NCI-H510A treated with DMSO at 0.1 percent for 48 hours (cell line): ENCODE measurements around the gene CDK19.

ENCODE experiments used
- DNase-seq: peaks from one replicate; lab custom pipeline; 2025; lab: John Stamatoyannopoulos, UW

CDK19 gene

DNA sequence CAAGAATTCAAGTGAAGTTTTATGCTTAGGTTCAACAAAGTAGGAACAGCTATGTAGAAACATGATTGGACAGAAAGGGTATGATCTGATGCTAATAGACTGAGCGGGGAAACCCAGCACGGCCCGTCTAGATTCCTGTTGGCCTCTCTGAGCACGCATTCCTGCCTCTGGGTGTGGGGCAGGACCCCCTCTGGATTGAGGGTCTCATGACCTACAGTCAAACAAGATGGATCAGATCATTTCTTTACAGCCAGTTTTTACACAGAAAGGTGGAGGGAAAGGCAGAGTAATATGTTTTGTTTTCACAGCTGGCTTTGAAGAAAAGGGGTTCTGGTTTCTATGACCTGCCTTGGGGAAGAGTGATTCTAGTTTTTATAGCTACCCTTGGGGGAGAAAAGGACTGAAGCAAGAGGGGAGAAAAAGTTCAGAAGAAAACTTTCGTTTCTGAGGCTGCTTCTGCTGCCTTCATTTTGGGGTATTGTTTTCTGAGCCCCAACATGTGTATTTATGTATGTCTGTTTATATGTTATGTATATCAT is 239.3 kb downstream of the CDK19 start:
- DNase-seq = no peak

- DNase-seq = no peak
These were observed 240.5 kb downstream of the CDK19 start for GRCh38 chr6:110574817-110575216.

- no peak for DNase-seq
These were observed 241.7 kb downstream of the CDK19 start for GRCh38 chr6:110573537-110573936.

DNA sequence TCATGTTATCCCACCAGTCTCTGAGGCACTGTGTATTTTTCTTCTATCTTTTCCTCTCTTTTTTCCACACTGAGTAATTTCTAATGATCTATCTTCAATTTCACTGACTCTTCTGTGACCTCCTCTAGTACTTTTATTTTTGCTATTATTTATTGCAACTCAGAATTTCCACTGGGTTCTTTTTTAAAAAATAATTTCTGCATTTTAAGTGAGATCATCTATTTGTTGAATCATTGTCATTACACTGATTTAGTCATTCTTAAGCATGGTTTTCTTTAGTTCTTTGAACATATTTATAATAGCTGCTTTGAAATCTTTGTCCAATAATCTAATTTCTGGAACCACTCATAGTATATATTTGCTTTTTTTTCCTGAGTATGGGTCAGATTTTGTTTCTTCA is 242.1 kb downstream of the CDK19 start:
- no peak for DNase-seq

DNA sequence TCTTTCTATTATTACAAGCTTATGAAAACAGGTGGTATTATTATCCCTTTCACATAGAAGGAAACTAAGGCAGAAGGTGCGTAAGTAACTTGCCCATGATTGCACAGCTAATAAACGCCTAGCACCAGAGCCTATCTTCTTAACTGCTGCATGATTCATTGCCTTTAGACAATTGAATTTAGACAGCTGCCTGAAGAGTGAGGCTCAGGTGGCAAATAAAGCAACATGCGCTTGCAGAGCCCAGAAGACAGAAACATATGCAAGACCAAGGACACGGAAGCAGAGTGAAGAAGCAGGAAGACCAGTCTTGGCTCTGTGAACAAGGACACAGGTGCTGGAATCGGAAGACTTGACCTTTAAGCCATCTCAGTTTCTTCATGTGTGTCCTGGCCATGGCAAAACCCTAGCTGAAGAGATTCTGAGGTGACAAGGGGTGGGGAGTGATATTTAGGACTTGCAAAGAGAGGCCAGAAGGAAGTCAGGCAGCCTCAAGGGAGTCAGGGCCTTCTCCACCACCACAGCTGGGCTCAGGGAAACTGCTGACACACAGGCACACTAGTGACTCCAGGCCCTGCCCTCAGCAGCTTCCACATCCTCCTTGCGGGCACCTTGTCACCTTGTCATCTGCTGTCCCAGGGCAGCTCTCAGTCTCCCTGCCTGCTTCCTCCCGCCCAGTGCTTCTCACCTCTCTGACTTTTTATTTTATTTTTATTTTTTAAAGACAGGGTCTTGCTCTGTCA is 247.1 kb downstream of the CDK19 start:
- peak; percentile 16 for DNase-seq

DNA sequence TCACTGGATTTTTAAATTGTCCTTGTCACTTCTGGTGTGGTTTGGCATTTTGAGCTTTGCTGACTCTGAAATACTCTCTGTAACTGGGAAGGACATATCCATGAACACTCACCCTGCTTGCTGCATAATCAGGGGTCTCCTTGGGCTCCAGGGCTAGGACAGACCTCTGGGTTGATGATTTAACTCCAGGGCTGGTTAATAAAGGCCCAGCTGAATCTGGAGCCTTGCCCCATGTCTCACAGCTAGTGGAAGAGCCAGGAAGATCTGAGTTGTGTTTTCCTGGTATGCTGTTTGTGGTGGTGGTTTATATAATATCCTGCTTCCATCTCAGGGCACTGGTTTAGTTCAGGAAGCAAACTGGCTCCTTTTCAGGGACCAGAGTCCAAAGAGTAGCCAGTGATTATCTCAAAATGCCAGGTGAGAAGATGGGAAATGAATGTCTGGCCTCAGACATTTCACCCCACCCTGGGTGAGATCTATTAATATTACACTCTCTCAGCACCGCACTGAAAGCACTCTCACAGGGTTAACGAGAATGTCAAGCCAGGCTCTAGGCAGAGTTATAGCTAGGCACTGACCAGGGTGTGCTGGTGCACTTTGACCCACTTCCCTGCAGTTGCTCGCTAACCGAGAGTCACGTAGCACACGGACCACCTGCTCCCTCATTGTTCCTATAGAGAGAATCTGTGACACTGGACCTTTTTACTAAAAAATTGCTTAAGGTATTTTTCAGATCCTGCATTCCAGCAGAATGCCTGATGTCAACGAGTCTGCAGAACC is 248.7 kb downstream of the CDK19 start:
- DNase-seq = no peak

GRCh38 chr6:110564703-110565421 is 250.4 kb downstream of the CDK19 start:
- no peak for DNase-seq

DNA sequence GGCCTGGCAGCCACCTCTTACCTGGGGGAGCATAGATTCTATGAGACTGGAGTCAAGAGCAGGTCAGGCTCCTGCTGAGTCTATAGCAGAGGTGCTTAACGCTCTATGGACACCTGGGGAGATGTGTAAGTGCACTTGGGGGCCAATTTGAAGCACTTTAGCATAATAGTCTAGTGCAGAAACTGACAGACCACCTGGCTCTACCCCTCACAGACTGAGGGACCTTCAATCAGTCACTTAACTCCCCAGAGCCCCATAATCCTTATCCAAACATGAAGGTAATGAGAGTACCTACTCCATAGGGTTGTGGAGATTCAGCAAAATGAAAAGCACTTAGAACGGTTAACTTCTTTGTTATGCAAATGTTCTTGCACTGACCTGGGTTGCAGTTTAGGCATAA is 251.6 kb downstream of the CDK19 start:
- DNase-seq = peak; percentile 15

DNA sequence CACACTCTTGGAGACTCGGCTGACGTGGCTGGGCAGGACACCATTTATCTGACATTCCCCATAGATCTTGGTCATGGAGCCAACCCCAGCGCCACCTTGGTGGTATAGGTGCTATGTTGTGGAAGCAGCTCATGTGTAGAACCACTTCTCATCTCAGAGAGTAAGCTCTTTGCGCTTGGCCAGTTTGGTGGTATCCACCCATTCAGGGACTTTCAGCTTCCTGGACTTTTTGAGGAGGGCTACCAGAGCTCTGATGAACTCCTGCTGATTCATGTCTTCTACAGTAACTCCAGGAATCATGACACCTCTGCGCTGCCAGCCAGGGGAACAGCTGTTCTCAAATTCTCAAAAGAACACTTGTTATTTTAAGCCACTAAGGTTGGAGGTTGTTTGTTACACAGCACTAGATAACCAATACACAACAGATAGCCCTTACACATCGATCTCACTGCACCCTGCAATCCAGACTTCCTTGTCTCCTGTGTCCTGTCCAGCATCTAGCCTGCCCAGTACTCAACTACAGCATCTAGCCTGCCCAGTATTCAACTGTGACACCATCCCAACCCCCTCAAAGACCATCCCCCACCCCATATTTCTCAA is 252.9 kb downstream of the CDK19 start:
- no peak for DNase-seq

GRCh38 chr6:110561696-110562095 is 253.6 kb downstream of the CDK19 start:
- no peak for DNase-seq

DNA sequence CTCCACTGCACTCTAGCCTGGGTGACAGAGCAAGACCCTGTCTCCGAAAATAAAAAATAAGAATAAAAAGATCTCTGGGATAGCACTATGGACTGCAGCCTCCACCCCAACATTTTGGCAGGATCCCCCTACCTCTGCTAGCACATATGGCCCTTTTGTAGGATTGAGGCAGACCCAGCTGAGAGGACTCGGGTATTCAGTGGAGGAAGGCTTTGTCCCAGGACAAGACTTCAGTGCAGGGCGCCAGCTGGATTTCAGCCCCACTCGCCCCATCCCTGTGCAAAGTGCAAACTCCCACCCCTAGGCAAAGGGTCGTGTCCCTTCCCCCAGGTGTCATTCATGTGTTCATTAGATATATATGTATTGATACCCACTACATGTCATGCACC is 254.3 kb downstream of the CDK19 start:
- no peak for DNase-seq

DNA sequence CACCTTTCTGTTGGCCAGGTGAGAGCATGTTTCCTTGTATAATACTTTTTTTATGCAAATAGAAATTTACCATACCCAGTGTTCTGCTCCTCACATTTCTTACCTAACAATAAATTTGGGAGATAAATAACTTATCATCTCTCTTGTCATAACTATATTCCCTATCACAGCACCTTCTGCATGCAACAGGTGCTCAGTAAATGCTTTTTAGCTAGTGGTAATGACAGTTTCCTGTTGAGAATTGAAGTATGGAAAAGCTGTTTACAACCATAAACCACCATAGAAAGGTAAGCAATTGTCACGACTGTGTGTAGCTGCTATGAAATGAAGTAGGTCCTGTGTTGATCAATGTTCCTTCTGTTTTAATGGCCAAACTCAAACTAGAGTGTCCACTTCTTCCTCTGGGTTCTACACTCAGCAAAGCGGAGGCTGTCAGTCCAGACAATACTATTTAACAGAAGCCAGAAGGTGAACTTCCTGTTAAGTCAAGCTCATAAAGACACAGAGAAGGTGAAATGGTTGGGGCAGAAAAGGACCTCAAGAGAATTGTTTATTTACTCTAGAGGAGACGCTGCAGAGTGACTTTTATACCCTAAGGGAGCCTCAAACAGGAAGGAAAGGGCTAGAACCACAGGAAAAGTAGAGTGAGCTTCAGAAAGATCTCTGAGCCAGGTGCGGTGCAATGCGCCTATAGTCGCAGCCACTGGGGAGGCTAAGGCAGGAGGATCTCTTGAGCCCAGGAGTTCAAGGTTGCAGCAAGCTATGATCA is 254.8 kb downstream of the CDK19 start:
- DNase-seq = peak; percentile 3
